NCI-H1694 (cell line): ENCODE measurements around the gene RACK1.

ENCODE experiments used
- DNase-seq: peaks from one replicate; lab custom pipeline; 2025; lab: John Stamatoyannopoulos, UW

RACK1 gene

GRCh38 chr5:181259283-181259682 is 15.6 kb upstream of the RACK1 start:
- DNase-seq, result no peak

- no peak for DNase-seq
These were observed 14.9 kb upstream of the RACK1 start for GRCh38 chr5:181258576-181258975.

GRCh38 chr5:181255836-181256578 is 12.3 kb upstream of the RACK1 start:
- DNase-seq, result no peak

DNA sequence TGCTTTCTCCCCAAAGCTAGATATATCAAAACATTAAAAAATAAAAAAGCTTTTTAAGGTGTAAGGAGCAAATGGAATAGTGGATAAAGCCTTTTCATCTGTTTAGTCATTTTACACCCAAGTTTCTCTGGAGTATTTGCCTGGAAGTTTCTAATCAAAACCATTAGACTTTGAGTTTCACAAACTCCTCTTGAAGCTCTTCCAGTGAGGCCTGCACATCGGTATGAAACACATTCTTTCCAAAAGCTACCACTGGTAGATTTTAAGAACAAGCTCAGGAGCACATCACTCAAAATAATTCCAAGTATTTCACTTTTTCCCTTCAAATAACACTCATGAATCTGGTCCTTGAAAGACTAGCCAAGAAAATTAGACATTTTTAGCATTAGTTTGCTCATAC is 11.6 kb upstream of the RACK1 start:
- DNase-seq, result no peak

- DNase-seq, result no peak
These were observed 4.6 kb upstream of the RACK1 start for GRCh38 chr5:181248277-181248676.

DNA sequence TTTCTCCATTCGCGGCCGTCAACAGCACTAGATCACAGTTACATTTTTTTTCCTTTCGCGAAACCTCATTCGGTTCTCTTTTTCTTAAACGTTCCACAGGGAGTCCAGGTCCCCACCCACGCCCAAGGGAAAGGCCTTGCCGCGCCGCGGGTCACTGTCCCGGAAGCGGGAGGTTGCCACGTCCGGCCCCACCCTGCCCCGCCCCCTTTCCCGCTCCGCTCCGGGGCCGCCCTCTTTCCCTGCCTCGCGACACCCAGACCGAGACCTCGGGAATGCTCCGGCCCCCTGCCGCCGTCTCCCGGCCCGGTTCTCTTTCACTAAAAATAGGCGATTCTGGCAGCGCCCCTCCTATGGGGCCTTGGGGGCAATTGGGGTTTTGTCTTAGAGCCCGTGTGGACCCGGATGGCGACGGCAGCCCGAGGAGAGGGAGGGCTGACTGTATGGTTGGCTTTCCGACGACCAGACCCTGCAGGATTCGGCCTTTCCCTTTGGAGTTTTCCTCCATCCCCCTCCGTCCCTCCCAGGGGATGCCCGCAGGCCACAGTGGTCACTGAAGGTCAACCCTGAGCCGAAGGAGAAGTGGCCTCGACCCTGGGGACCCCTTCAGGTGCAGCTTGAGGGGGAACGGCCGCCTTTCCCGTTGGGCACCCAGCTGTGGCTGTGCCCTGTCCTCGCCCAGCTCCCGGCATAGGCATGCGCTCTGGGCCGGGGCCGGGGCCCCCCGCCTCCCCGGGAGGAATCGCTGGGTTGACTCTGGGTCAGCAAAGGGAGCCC is 2.8 kb upstream of the RACK1 start:
- DNase-seq, result no peak

GRCh38 chr5:181245427-181246275 is 1.9 kb upstream of the RACK1 start:
- no peak for DNase-seq

- no peak for DNase-seq
These were observed 615 bp downstream of the RACK1 start for GRCh38 chr5:181243018-181243563.

GRCh38 chr5:181242031-181242451 is 1.7 kb downstream of the RACK1 start:
- no peak for DNase-seq

DNA sequence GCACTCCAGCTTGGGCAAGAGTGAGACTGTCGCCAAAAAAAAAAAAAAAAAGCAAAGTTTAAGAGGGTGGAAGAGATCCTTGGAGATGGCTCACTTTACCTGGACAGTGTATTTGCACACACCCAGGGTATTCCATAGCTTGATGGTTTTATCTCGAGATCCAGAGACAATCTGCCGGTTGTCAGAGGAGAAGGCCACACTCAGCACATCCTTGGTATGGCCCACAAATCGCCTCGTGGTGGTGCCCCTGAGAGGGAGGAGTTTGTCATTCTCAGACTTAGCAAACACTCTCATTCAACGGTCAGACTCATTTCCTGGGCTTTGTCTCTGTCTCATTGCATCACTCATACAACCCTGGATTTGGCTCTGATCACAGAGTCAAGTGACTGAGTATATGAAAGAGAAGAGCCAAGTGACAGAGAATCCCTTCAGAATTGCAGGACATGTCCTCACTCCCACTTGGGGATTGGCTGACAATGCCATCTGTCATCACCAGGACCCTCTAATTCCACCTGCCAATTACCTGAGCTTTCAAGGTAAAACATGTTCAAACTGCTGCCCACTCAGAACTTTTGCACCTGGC is 2.2 kb downstream of the RACK1 start:
- DNase-seq, result no peak

DNA sequence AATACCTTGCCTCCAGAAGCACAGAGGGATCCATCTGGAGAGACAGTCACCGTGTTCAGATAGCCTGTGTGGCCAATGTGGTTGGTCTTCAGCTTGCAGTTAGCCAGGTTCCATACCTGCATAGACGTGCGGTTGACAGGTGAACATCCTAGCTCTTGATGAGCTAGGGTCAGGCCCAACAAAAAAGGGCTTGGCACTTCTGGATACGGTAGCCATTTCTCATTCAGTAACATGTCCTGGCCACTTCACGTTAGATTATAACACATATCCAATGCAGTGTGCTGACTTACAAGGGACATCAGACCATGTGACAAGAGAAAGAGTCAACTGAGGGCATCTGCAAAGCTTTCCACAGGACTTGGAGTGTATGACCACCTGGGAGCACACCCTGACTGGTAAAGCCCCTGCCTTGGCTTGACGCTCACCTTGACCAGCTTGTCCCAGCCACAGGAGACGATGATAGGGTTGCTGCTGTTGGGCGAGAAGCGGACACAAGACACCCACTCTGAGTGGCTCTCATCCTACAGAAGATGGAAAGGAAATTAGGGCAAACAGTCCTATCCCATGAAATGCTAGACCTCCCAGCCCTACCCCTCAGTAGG is 4.5 kb downstream of the RACK1 start:
- DNase-seq, result no peak

DNA sequence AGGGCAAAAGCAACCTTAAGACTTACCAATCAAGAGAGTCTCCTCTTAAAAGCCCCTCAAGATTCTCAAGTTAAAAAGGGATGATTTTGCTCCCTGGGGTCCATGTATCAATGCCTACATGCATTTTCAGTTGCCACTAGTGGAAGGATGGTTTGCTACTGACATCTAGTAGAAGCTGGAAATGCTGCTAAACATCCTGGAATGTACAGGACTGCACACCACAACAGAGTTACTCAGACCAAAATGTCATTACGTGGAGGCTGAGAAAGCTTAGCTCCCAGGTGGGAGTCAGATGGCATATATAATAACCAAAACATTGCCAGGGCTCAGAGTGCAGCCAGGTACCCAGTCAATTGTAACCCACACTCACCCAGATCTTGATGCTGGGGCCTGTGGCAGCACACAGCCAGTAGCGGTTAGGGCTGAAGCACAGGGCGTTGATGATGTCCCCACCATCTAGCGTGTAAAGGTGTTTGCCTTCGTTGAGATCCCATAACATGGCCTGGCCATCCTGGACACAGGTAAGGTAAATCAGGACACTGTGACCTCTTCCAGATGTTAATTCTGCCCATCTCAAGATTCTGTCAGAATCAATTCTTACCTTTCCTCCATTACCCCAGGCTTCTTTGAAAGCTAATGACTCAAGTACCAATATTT is 5.8 kb downstream of the RACK1 start:
- no peak for DNase-seq

GRCh38 chr5:181236954-181237641 is 6.6 kb downstream of the RACK1 start:
- DNase-seq, result no peak

DNA sequence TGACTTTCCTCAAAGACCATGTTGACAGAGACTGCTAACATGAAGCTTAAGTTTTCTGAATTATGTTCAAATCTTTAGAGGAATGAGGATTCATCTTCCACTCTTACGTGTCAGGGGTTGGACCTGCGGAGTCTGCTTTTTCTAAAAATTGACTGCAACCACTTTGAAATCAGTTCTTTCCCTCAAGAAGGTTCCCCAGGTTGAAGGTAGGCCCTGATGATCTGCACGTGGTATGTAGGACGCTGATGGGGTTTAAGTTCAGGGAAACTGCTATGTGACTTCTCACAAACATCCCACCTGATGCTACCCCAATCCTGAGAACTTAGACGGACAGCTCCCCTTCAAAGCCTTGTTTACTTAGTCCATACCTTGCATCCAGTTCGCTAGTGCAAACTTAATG is 7.2 kb downstream of the RACK1 start:
- DNase-seq, result no peak

- no peak for DNase-seq
These were observed 7.9 kb downstream of the RACK1 start for GRCh38 chr5:181235689-181236366.

DNA sequence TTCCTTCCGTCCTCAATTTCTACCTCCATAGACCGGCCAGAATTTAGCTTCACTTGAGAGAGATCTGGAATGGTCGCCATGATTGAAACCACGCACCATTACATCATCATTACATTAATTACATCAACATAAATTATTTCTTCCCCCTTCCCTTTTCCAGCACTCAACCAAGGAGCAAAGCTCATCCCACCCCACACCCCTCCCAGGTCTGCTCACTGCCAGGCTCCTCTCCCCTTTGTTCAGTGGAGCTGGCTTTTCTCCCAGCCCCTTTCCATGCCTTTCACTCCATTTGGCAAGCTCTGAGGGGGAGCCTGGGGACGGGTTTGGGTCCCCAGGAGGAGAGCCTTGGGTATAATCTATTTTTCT is 8.4 kb downstream of the RACK1 start:
- DNase-seq, result no peak

DNA sequence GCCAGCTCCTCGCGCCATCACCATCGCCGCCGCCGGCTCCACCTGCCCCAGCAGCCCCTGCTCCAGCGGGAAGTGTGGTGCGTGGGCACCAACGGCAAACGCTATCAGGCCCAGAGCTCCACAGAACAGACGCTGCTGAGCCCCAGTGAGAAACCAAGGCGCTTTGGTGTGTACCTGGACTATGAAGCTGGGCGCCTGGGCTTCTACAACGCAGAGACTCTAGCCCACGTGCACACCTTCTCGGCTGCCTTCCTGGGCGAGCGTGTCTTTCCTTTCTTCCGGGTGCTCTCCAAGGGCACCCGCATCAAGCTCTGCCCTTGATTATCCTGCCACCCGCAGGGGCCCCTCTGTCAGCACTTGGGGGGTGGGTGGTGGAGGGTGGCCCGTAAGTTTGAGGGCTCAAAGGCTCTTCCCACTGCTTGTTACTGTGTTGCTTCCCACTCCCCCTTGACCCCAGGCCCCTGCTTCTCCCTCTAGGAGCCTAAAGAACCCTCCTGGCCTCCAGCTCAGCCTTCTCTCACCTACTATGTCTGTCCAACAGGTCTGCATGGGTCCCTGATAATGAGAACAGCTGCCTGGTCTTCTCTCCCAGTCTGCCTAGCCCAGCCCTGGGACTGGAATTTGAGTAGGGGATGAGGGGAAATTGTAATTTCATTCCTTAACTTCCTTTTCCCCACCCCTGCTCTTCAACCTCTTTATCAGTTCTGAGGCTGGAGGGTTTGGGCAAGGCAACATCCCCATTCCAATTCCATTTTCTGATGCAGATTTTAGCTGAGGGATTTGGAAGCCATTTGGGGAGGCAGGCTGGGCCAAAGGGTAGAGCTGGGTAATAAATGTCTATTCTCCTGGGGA is 9.0 kb downstream of the RACK1 start:
- DNase-seq, result no peak

DNA sequence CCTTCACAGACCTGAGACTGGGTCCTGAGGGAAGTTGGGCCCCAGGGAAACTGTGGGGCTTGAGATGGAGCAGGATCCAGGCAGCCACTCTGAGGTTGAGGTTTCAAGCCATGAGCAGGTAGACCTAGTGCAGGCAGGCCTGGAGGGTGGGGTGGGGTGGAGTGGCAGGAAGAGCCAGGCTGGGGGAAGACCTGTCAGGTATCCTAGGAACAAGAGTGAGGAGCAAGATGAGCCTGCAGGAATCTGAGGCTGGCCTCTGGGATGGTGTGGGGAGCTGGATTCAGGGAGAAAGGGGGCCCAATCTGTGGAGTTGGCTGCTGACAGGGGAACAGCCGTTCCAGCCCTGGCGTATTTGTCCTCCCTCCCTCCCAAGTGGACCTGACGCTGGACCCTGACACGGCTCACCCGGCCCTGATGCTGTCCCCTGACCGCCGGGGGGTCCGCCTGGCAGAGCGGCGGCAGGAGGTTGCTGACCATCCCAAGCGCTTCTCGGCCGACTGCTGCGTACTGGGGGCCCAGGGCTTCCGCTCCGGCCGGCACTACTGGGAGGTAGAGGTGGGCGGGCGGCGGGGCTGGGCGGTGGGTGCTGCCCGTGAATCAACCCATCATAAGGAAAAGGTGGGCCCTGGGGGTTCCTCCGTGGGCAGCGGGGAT is 9.8 kb downstream of the RACK1 start:
- DNase-seq, result no peak
